Measurements from ENCODE around the gene VDR. TPM values are rescaled to one million over a fixed set of nuclear protein-coding genes. Genes with fewer than 3 reads are reported as not detected.
"Not testable (repeated sequence)": the region's sequence is repeated elsewhere in the genome, so short reads cannot be mapped to it uniquely, and the experiment has no call there.

The VDR gene
- total and polyA plus RNA-seq, 12 donors: 6.9 to 80.1 (median 18.4) TPM

GRCh38 chr12:47812797-47813510 is 91.8 kb downstream of the VDR start:
- intact Hi-C loops (cut with DNase I): no loop called here
- Histone ChIP-seq H3K4me1 (replicated peaks in 1 of 2) (peaks cover 94 to 100% of the 10 kb centered on the region in 2 donors), H3K4me3 (peak overlapping the region in 2 of 4 donors; percentile 18 to 51), H3K27ac (peak overlapping the region; percentile 69 to 98 (median 96)), H3K9me3 (replicated peaks in 1 of 3) (no peaks in the 10 kb centered on the region), H3K27me3 (no peaks in the 10 kb centered on the region), H3K36me3 (replicated peaks in 1 of 2) (peaks cover 0 to 4% of the 10 kb centered on the region in 2 donors)
- DNase-seq: peak; percentile 91 to 96 (median 94)
- 0 to 2% (median 1%) methylated on average over 6 to 37 of the region's 37 CpGs for WGBS, 4 donors
- TF ChIP-seq POLR2A (IDR thresholded peaks at IDR 0.05) (peak; percentile 29 to 57), CTCF (IDR thresholded peaks at IDR 0.05) (no peak)

GRCh38 chr12:47811581-47812484 is 93.0 kb downstream of the VDR start:
- peak overlapping the region; percentile 69 to 98 (median 96) for H3K27ac ChIP-seq
- H3K27me3 ChIP-seq: no peaks in the 10 kb centered on the region
- H3K4me1 ChIP-seq (replicated peaks in 1 of 2): peaks cover 94 to 100% of the 10 kb centered on the region in 2 donors
- intact Hi-C loops (cut with DNase I): no loop called here
- peak overlapping the region in 2 of 4 donors; percentile 2 to 18 for H3K4me3 ChIP-seq
- peak in 1 of 2 donors; percentile 25 for TF ChIP-seq POLR2A (IDR thresholded peaks at IDR 0.05)
- no peak for TF ChIP-seq CTCF (IDR thresholded peaks at IDR 0.05)
- H3K9me3 ChIP-seq (replicated peaks in 1 of 3): no peaks in the 10 kb centered on the region
- 24 to 35% (median 28%) methylated on average over 13 to 14 of the region's 14 CpGs for WGBS, 4 donors
- peaks cover 0 to 4% of the 10 kb centered on the region in 2 donors for H3K36me3 ChIP-seq (replicated peaks in 1 of 2)
- DNase-seq: peak in 6 of 7 donors; percentile 67 to 82 (median 80)

GRCh38 chr12:47811072-47811396 is 93.8 kb downstream of the VDR start:
- WGBS, 4 donors: 22 to 50% (median 37%) methylated on average over 2 of the region's 2 CpGs
- intact Hi-C loops (cut with DNase I): no loop called here
- no peaks in the 10 kb centered on the region for H3K9me3 ChIP-seq (replicated peaks in 1 of 3)
- no peak for TF ChIP-seq POLR2A (IDR thresholded peaks at IDR 0.05)
- no peak for TF ChIP-seq CTCF (IDR thresholded peaks at IDR 0.05)
- peak overlapping the region in 4 of 5 donors; percentile 95 to 98 (median 96) for H3K27ac ChIP-seq
- peak in 2 of 7 donors; percentile 28 to 44 for DNase-seq
- peaks cover 90 to 100% of the 10 kb centered on the region in 2 donors for H3K4me1 ChIP-seq (replicated peaks in 1 of 2)
- no peak overlapping the region for H3K4me3 ChIP-seq
- peaks cover 0 to 8% of the 10 kb centered on the region in 2 donors for H3K36me3 ChIP-seq (replicated peaks in 1 of 2)
- H3K27me3 ChIP-seq: no peaks in the 10 kb centered on the region

GRCh38 chr12:47809518-47809917 is 95.3 kb downstream of the VDR start:
- 83 to 91% (median 88%) methylated on average over 7 to 9 of the region's 9 CpGs for WGBS, 4 donors
- H3K9me3 ChIP-seq (replicated peaks in 1 of 3); DNase-seq; H3K4me3 ChIP-seq; intact Hi-C loops (cut with DNase I); H3K27me3 ChIP-seq: not testable (repeated sequence)
- peaks cover 88 to 100% of the 10 kb centered on the region in 2 donors for H3K4me1 ChIP-seq (replicated peaks in 1 of 2)
- H3K27ac ChIP-seq: peak overlapping the region in 3 of 5 donors; percentile 95 to 98 (median 97)
- peaks cover 0 to 16% of the 10 kb centered on the region in 2 donors for H3K36me3 ChIP-seq (replicated peaks in 1 of 2)

Measured in adrenal gland (tissue), 12 donors.